ENCODE results near the gene TUBB2B. TPM values are rescaled to one million over a fixed set of nuclear protein-coding genes. Genes with fewer than 3 reads are reported as not detected.
"Not testable (repeated sequence)": the region's sequence is repeated elsewhere in the genome, so short reads cannot be mapped to it uniquely, and the experiment has no call there.

Gene TUBB2B
- total RNA-seq, 1 donor from 2014 or later: 144 TPM

GRCh38 chr6:3244003-3244831 lies 16.8 kb upstream of the TUBB2B start:
- no peaks in the 10 kb centered on the region for H3K9me3 ChIP-seq (ENCODE audit: insufficient read depth, low read depth, low read length)
- H4K20me1 ChIP-seq (ENCODE audit: insufficient read depth, low read length): no peaks in the 10 kb centered on the region
- H3K9ac ChIP-seq (ENCODE audit: low read length): no peak overlapping the region
- H2AFZ ChIP-seq (ENCODE audit: low read depth, low read length): no peak overlapping the region
- no peak overlapping the region for H3K4me3 Mint-ChIP-seq (ENCODE audit: unreplicated experiment)
- H3K79me2 ChIP-seq (ENCODE audit: insufficient read depth, low read length): no peaks in the 10 kb centered on the region
- no peak overlapping the region for H3K4me3 ChIP-seq (ENCODE audit: insufficient read depth, low read depth, low read length)
- H3K9me3 Mint-ChIP-seq (ENCODE audit: unreplicated experiment): peaks cover 8% of the 10 kb centered on the region
- DNase-seq (ENCODE audit: low read depth) (no peak), FAIRE-seq (no peak)
- peaks cover 6% of the 10 kb centered on the region for H3K36me3 Mint-ChIP-seq (ENCODE audit: low read depth, unreplicated experiment)
- H3K4me1 Mint-ChIP-seq (ENCODE audit: low read depth, unreplicated experiment): peaks cover 15% of the 10 kb centered on the region
- H3K36me3 ChIP-seq (ENCODE audit: insufficient read depth, low read length): no peaks in the 10 kb centered on the region
- H3K4me1 ChIP-seq (ENCODE audit: insufficient read depth, low read length): peaks cover 16% of the 10 kb centered on the region
- no peak overlapping the region for H3K4me2 ChIP-seq (ENCODE audit: low read length)
- no peak overlapping the region for H3K27ac ChIP-seq (ENCODE audit: low read depth, low read length)
- no peaks in the 10 kb centered on the region for H3K27me3 ChIP-seq (ENCODE audit: insufficient read depth, low read length)
- H3K27me3 Mint-ChIP-seq (ENCODE audit: low read depth, unreplicated experiment): peaks cover 16% of the 10 kb centered on the region
- TF ChIP-seq CTCF (IDR thresholded peaks at IDR 0.05; ENCODE audit: insufficient read depth, low read depth, low read length): no peak
- TF ChIP-seq EZH2 (IDR thresholded peaks at IDR 0.05; ENCODE audit: insufficient read depth, low read length): no peak
- no peak overlapping the region for H3K27ac Mint-ChIP-seq (ENCODE audit: unreplicated experiment)

- peaks cover 10% of the 10 kb centered on the region for H3K4me1 Mint-ChIP-seq (ENCODE audit: low read depth, unreplicated experiment)
- H3K4me2 ChIP-seq (ENCODE audit: low read length): no peak overlapping the region
- H3K27me3 ChIP-seq (ENCODE audit: insufficient read depth, low read length): no peaks in the 10 kb centered on the region
- no peak overlapping the region for H3K4me3 ChIP-seq (ENCODE audit: insufficient read depth, low read depth, low read length)
- peaks cover 16% of the 10 kb centered on the region for H3K27me3 Mint-ChIP-seq (ENCODE audit: low read depth, unreplicated experiment)
- H3K79me2 ChIP-seq (ENCODE audit: insufficient read depth, low read length): no peaks in the 10 kb centered on the region
- H3K9me3 Mint-ChIP-seq (ENCODE audit: unreplicated experiment): peaks cover 8% of the 10 kb centered on the region
- H3K9me3 ChIP-seq (ENCODE audit: insufficient read depth, low read depth, low read length): no peaks in the 10 kb centered on the region
- H3K4me1 ChIP-seq (ENCODE audit: insufficient read depth, low read length): peaks cover 8% of the 10 kb centered on the region
- no peaks in the 10 kb centered on the region for H4K20me1 ChIP-seq (ENCODE audit: insufficient read depth, low read length)
- H3K4me3 Mint-ChIP-seq (ENCODE audit: unreplicated experiment): no peak overlapping the region
- H3K27ac ChIP-seq (ENCODE audit: low read depth, low read length): no peak overlapping the region
- FAIRE-seq (no peak), DNase-seq (ENCODE audit: low read depth) (no peak)
- TF ChIP-seq CTCF (IDR thresholded peaks at IDR 0.05; ENCODE audit: insufficient read depth, low read depth, low read length): no peak
- no peak for TF ChIP-seq EZH2 (IDR thresholded peaks at IDR 0.05; ENCODE audit: insufficient read depth, low read length)
- H3K36me3 Mint-ChIP-seq (ENCODE audit: low read depth, unreplicated experiment): peaks cover 6% of the 10 kb centered on the region
- H2AFZ ChIP-seq (ENCODE audit: low read depth, low read length): no peak overlapping the region
- H3K27ac Mint-ChIP-seq (ENCODE audit: unreplicated experiment): no peak overlapping the region
- no peaks in the 10 kb centered on the region for H3K36me3 ChIP-seq (ENCODE audit: insufficient read depth, low read length)
- H3K9ac ChIP-seq (ENCODE audit: low read length): no peak overlapping the region
These were observed 15.3 kb upstream of the TUBB2B start for GRCh38 chr6:3242768-3243167.

- not testable (repeated sequence) for H3K27me3 ChIP-seq (ENCODE audit: insufficient read depth, low read length)
These were observed 14.3 kb upstream of the TUBB2B start for GRCh38 chr6:3241745-3242144.

More at GRCh38 chr6:3241745-3242144, 14.3 kb upstream of the TUBB2B start:
- not testable (repeated sequence) for FAIRE-seq; H2AFZ ChIP-seq (ENCODE audit: low read depth, low read length); H3K9me3 Mint-ChIP-seq (ENCODE audit: unreplicated experiment); H3K27ac ChIP-seq (ENCODE audit: low read depth, low read length); DNase-seq (ENCODE audit: low read depth); H3K79me2 ChIP-seq (ENCODE audit: insufficient read depth, low read length); H3K36me3 Mint-ChIP-seq (ENCODE audit: low read depth, unreplicated experiment); H3K36me3 ChIP-seq (ENCODE audit: insufficient read depth, low read length); H4K20me1 ChIP-seq (ENCODE audit: insufficient read depth, low read length); H3K27ac Mint-ChIP-seq (ENCODE audit: unreplicated experiment); H3K9ac ChIP-seq (ENCODE audit: low read length); H3K4me1 Mint-ChIP-seq (ENCODE audit: low read depth, unreplicated experiment); H3K4me3 Mint-ChIP-seq (ENCODE audit: unreplicated experiment); H3K9me3 ChIP-seq (ENCODE audit: insufficient read depth, low read depth, low read length); H3K4me2 ChIP-seq (ENCODE audit: low read length); H3K4me1 ChIP-seq (ENCODE audit: insufficient read depth, low read length); H3K4me3 ChIP-seq (ENCODE audit: insufficient read depth, low read depth, low read length)
- peaks cover 16% of the 10 kb centered on the region for H3K27me3 Mint-ChIP-seq (ENCODE audit: low read depth, unreplicated experiment)
